ENCODE data around the gene ATG9B.

ATG9B gene

DNA sequence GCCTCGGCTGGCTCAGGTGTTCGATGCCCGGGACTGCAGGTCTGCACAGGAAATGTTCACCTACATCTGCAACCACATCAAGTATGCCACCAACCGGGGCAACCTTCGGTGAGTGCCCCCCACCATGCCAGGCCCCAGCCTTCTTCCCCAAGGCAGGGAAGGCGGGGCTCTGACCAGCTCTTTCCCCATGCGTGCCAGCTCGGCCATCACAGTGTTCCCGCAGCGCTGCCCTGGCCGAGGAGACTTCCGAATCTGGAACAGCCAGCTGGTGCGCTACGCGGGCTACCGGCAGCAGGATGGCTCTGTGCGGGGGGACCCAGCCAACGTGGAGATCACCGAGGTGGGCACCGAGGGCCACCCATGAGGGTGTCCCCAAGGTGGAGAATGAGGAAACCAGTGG is 26.0 kb downstream of the ATG9B start:
- no peak for DNase-seq

GRCh38 chr7:150997817-150998216 is 26.5 kb downstream of the ATG9B start:
- DNase-seq = no peak

DNA sequence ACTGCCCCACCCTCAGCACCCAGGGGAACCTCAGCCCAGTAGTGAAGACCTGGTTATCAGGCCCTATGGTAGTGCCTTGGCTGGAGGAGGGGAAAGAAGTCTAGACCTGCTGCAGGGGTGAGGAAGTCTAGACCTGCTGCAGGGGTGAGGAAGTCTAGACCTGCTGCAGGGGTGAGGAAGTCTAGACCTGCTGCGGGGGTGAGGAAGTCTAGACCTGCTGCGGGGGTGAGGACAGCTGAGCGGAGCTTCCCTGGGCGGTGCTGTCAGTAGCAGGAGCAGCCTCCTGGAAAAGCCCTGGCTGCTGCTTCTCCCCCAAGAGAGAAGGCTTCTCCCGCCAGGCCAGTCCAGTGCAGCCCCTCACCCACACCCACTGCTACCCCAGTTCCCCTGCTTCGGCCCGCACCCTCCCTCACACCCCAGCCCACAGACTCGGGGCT is 27.2 kb downstream of the ATG9B start:
- DNase-seq = no peak

GRCh38 chr7:150996376-150997074 is 27.8 kb downstream of the ATG9B start:
- DNase-seq = no peak

DNA sequence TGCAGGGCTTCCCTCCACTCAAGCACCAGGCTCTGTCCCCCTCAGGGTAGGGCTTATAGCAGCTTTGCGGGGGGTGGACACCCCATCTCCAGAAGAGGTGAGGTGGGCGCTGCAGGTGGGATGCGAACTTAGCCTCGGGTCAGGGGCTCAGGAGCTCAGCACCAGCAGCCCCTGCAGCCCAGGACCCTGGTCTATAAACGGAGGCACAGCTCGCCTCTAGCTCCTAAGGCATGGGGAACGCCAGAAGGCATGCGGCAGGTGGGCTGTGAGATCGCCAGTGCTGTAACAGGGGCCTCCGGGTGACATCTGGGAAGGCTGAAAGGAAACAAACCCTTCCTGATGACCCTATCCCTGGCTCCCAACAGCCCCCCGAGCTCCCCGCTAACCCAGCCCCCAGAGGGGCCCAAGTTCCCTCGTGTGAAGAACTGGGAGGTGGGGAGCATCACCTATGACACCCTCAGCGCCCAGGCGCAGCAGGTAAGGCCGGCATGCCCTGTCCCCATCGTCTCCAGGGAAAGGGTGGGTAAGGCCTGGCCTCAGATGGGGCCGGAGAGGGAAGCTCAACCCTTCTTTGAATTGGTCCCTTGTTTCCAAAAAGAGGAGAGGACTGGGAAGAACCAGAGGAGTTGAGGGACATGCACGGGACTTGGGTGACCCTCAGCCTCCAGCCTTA is 29.3 kb downstream of the ATG9B start:
- DNase-seq = no peak

DNA sequence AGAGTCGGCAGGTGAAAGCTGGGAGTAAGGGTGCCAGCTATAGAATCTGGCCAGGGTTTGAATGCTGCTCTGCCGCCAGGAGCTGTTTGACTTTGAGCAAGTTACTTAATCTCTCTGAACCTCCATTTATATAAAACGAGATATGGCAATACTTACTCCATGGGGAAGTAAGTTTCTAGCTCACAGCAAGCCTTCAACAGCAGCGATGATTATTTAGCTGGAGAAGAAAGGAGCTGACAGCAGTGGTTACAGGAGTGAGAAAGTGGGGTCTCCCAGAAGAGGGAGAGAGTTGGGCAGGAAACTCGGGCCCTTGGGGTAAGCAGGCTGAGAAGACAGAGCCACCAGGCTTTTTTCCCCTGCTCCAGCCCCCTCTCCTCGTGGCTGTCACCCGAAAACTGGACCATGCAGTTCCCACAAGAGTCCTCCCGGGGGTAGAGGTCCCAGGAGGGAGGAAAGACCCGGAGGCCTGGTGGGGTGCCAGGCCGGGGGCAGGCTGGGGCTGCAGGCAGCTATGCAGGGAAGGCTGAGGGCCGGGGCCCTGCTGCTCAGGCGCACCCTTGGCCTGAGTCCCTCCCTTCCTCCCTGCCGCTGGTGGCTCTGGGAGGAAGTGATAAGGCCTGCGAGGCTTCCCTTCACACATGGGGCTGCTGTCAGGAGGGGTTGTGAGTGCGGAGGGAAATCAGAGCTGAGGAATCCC is 30.0 kb downstream of the ATG9B start:
- peak; percentile 48 for DNase-seq

DNA sequence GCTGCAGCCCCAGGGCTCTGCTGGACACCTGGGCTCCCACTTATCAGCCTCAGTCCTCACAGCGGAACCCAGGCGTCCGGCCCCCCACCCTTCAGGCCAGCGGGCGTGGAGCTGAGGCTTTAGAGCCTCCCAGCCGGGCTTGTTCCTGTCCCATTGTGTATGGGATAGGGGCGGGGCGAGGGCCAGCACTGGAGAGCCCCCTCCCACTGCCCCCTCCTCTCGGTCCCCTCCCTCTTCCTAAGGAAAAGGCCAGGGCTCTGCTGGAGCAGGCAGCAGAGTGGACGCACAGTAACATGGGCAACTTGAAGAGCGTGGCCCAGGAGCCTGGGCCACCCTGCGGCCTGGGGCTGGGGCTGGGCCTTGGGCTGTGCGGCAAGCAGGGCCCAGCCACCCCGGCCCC is 30.8 kb downstream of the ATG9B start:
- DNase-seq = no peak

GRCh38 chr7:150992833-150993302 is 31.4 kb downstream of the ATG9B start:
- DNase-seq = no peak

GRCh38 chr7:150992051-150992640 is 32.1 kb downstream of the ATG9B start:
- no peak for DNase-seq

DNA sequence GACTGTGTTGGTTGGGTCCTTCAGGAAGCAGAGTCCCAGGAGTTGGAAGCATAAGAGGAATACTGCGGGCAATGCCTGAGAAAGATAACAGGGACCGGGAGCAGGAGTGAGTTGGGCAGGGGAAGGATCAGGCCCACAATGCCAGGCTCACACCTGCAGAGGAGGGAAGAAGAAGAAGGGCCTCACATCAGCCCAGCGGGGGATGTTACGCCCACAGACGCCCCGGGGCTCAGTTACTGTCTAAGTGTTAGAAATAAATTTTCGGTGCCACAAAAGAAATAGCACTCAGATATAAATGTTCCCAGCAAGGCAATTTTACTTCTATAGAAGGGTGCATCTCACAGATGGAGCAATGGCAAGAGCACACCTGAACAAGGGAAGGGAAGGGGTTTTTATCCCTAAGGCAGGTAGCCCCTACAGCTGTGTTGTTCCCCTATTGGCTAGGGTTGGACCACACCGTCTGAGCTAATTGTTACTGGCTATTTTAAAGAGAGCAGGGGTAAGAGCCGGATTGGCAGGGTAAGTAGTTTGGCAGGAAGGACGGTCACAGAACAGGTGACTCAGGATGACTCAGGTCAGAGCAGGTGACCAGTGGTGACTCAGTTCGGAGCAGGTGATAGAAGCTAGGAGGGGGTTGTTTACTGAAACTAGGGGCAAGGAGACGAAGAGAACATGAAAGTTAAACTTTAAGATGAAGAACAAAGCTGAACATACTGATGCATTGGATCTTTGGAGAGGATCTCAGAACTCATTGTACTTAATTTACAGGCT is 33.7 kb downstream of the ATG9B start, which contains the start of gene NOS3:
NOS3 (plus strand) TSS at position 602 of the 771 bp plus-strand sequence. CDS start 2,787 bp downstream, outside the sequence.
- DNase-seq = no peak

- no peak for DNase-seq
Measured at GRCh38 chr7:150989456-150989855, 34.8 kb downstream of the ATG9B start.

DNA sequence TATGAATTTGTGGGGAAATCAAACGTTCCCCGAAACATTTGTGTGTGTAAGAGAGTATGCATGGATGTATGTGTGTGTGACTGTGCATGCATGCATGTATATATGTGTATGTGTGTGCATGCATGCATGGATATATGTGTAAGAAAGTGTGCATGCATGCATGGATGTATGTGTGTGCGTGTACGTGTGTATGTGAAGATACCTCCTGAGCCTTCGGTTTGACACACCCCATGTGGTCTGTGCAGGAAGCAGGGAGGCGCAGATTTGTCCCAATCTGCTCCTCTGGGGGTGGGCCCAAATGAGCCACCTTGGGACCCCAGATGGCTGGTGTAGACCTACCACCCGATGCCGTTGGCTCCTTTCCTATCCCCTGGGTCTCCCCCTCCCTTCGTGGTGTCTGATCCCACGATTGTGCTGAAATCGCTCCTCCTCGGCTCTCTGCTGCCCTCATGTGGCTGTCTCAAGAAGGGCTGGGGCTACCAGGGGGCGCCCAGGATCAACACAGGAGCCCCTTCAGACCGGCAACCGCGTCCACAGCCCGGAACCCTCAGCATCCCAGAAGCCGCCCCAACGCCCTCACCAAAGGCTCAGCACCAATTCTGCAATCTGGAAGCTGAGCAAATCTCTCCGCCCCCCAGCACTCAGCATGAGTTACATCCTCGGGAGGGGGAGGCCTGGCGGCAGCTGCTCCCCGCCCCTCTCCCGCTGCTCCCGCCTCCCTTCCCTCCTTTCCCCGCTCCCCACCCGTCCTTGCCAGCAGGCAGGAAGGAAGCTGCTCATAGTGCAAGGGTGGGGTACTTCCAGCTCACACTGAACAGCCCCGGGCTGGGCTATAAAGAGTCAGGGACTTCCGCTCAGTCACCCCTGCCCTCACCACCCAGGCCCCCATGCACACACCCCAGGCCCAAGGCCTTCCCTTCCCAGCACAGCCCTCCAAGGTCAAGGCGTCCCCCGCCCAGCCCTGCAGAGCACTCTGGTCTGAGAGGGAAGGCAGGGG is 35.8 kb downstream of the ATG9B start:
- DNase-seq = peak; percentile 79

GRCh38 chr7:150986556-150986955 is 37.7 kb downstream of the ATG9B start:
- no peak for DNase-seq

- DNase-seq = peak; percentile 77
Measured at GRCh38 chr7:150986099-150986512, 38.2 kb downstream of the ATG9B start.

DNA sequence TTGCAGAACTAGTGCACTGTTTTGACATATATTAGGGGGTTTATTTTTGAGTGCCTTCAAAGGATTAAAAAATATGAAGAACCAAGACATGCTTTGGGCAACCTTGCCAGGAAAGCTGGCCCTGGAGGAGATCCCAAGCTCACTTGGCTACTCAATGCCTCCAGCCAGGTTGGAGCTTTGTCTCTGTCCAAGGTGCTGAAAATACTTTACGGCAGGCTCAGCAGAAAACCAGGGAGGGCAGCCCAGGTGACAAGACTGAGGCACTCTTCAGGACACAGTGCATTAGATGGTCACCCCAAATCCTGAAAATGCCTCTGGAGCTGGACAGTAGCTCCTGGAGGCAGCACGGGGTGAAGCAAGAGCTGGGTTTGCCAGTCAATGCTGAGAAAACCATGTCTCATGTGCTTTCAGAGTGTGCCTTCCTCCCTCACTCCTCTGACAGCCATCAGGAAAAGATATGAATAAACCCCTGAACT is 40.4 kb downstream of the ATG9B start:
- peak; percentile 36 for DNase-seq

DNA sequence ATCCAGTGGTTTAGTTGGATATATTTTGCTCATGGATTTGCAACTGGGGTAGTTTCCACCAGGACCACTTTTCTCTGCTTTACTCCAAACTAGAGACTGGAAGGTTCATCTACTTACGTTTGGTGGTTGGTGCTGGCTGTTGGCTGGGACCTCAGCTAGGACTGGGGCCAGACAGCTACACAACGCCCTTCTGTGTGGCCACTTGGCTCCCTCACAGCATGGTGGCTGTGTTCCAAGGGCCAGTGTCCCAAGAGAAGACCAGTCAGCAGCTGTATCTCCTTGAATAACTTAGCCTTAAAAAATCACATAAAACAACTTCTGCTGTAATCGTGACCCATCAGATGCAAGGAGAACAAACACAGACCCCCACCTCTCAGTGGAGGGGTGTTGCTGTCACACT is 41.9 kb downstream of the ATG9B start:
- no peak for DNase-seq

GRCh38 chr7:150981644-150982043 is 42.6 kb downstream of the ATG9B start:
- no peak for DNase-seq

- DNase-seq = no peak
Measured at GRCh38 chr7:150980663-150981062, 43.6 kb downstream of the ATG9B start.

- DNase-seq = no peak
Measured at GRCh38 chr7:150979713-150980390, 44.4 kb downstream of the ATG9B start.

GRCh38 chr7:150978126-150978789 is 46.0 kb downstream of the ATG9B start, which contains the start of gene KCNH2:
TSS of gene KCNH2 (minus strand) at chr7:150978321. CDS start at chr7:150977913, 408 bp downstream.
- peak; percentile 55 for DNase-seq

Data from stimulated activated CD4-positive, alpha-beta T cell treated with anti-CD3 and anti-CD28 coated beads, Interleukin-15, amount 100 ng/mL, for 24 hours (primary cell).